ENCODE data around the gene TMSB4X. TPM values are rescaled to one million over a fixed set of nuclear protein-coding genes. Genes with fewer than 3 reads are reported as not detected.
"Not testable (repeated sequence)": the region's sequence is repeated elsewhere in the genome, so short reads cannot be mapped to it uniquely, and the experiment has no call there.

TMSB4X gene
- total and polyA plus RNA-seq, 2 donors (not counting 3 experiments of a cell fraction or from before 2014, with no cell fraction given), result 4,136 to 6,858 TPM

DNA sequence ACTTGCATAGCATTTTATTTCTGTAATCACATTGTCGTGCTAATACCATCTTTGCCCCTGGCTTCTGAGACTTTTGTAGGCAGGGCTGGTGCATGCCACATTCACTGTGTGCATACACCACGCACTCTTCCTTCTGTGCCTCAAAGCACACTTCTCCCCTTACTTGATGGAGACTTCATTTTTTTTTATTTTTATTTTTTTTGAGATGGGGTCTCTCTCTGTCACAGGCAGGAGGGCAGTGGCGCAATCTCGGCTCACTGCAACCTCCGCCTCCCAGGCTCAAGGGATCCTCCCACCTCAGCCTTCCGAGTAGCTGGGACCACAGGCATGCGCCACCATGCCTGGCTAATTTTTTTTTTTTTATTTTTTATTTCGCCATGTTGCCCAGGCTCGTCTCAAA lies 5.1 kb downstream of the TMSB4X start:
- H3K27me3 ChIP-seq (ENCODE audit: control insufficient read depth in 2 of 2, insufficient read depth in 2 of 2, low read length in 2 of 2); H3K9me1 ChIP-seq (replicated peaks; ENCODE audit: control insufficient read depth, extremely low read depth, insufficient read depth, low read length); BruUV-seq (replicated peaks); FAIRE-seq; H2AFZ ChIP-seq (ENCODE audit: low read depth, low read length); DNase-seq (ENCODE audit: low read depth, low spot score); H3K4me3 ChIP-seq (replicated peaks in 1 of 3; ENCODE audit: insufficient read depth in 1 of 3, low read depth in 1 of 3, low read length in 3 of 3); dilution Hi-C loops (cut with MboI; ENCODE audit: extremely low pct_ligation_motif_present, low sequenced_read_pairs); H3K4me2 ChIP-seq (ENCODE audit: insufficient read depth, low read length); H4K20me1 ChIP-seq (replicated peaks; ENCODE audit: control insufficient read depth, extremely low read depth, insufficient read depth, low read length); intact Hi-C loops (cut with micrococcal nuclease); H3K9me3 ChIP-seq (replicated peaks; ENCODE audit: control insufficient read depth, insufficient read depth, low read length); H3K27ac ChIP-seq (ENCODE audit: insufficient read depth, low read depth, low read length); H3K9ac ChIP-seq (replicated peaks; ENCODE audit: extremely low read depth, insufficient read depth, low read length); H3K36me3 ChIP-seq (ENCODE audit: control insufficient read depth in 2 of 2, extremely low read depth in 1 of 2, insufficient read depth in 2 of 2, low read length in 2 of 2): not testable (repeated sequence)
- Histone ChIP-seq H3K4me1 (ENCODE audit: control insufficient read depth, extremely low read depth, insufficient read depth, low read length) (peaks cover 13% of the 10 kb centered on the region), H3K79me2 (ENCODE audit: control insufficient read depth, insufficient read depth, low read length) (peaks cover 20% of the 10 kb centered on the region)
- POLR2A ChIA-PET, result interaction anchor here (0.6 to 3.2 kb wide), 9 partner anchors 10 to 508 kb away, joined by 3 to 23 read pairs (median 10); no protein-coding TSS in a partner anchor
- CTCF ChIA-PET, result interaction anchor here (1.0 to 4.2 kb wide), 4 partner anchors 12 to 508 kb away, joined by 3 to 64 read pairs (median 16); no protein-coding TSS in a partner anchor

DNA sequence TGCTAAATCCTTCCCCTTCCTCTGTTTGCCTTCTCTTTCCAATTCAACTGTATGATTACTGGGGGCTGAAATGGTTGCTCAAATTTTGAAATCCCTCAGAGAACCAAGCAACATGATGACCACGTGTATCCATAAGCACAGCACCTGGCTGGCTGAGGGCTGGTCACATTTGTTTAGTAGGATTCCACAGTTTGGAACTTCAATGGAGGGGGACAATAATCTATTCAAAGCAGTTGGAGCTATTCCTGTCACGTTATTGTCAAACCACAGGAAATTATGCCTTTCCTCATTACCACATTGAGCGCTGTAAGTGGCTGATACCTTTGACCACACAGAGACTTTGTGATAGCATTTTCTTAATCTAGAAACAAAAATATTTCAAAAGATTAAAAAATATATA lies 7.0 kb downstream of the TMSB4X start:
- intact Hi-C loops (cut with micrococcal nuclease), result no loop called here
- H3K4me2 ChIP-seq (ENCODE audit: insufficient read depth, low read length), result no peak overlapping the region
- no peak overlapping the region for H3K27ac ChIP-seq (ENCODE audit: insufficient read depth, low read depth, low read length)
- no peaks in the 10 kb centered on the region for H3K9me3 ChIP-seq (replicated peaks; ENCODE audit: control insufficient read depth, insufficient read depth, low read length)
- H3K4me3 ChIP-seq (replicated peaks in 1 of 3; ENCODE audit: insufficient read depth in 1 of 3, low read depth in 1 of 3, low read length in 3 of 3), result no peak overlapping the region
- TF ChIP-seq MYC (IDR thresholded peaks at IDR 0.05; ENCODE audit: low read depth, low read length), result no peak
- no peak for TF ChIP-seq FOS (IDR thresholded peaks at IDR 0.05; ENCODE audit: borderline replicate concordance, insufficient read depth, low read length)
- no TSS peak for BruUV-seq (replicated peaks)
- H3K9me1 ChIP-seq (replicated peaks; ENCODE audit: control insufficient read depth, extremely low read depth, insufficient read depth, low read length), result no peaks in the 10 kb centered on the region
- H4K20me1 ChIP-seq (replicated peaks; ENCODE audit: control insufficient read depth, extremely low read depth, insufficient read depth, low read length), result no peaks in the 10 kb centered on the region
- no peak for FAIRE-seq
- H2AFZ ChIP-seq (ENCODE audit: low read depth, low read length), result no peak overlapping the region
- H3K4me1 ChIP-seq (ENCODE audit: control insufficient read depth, extremely low read depth, insufficient read depth, low read length), result peaks cover 17% of the 10 kb centered on the region
- POLR2A ChIA-PET, result interaction anchor here (1.0 to 1.2 kb wide), 2 partner anchors 166 to 508 kb away, joined by 3 to 5 read pairs; no protein-coding TSS in a partner anchor
- DNase-seq (ENCODE audit: low read depth, low spot score), result no peak
- no peaks in the 10 kb centered on the region for H3K27me3 ChIP-seq (ENCODE audit: control insufficient read depth in 2 of 2, insufficient read depth in 2 of 2, low read length in 2 of 2)
- dilution Hi-C loops (cut with MboI; ENCODE audit: extremely low pct_ligation_motif_present, low sequenced_read_pairs), result no loop called here
- H3K79me2 ChIP-seq (ENCODE audit: control insufficient read depth, insufficient read depth, low read length), result peaks cover 5% of the 10 kb centered on the region
- H3K9ac ChIP-seq (replicated peaks; ENCODE audit: extremely low read depth, insufficient read depth, low read length), result no peak overlapping the region
- H3K36me3 ChIP-seq (ENCODE audit: control insufficient read depth in 2 of 2, extremely low read depth in 1 of 2, insufficient read depth in 2 of 2, low read length in 2 of 2), result no peaks in the 10 kb centered on the region
- CTCF ChIA-PET, result interaction anchor here (1.0 to 1.4 kb wide), 3 partner anchors 35 to 506 kb away, joined by 4 to 5 read pairs (median 4); no protein-coding TSS in a partner anchor

All from endothelial cell of umbilical vein (primary cell).